Measurements from ENCODE around the gene HSDL2.
"Not testable (repeated sequence)": the region's sequence is repeated elsewhere in the genome, so short reads cannot be mapped to it uniquely, and the experiment has no call there.

HSDL2 gene

GRCh38 chr9:112366591-112366990, 13.3 kb upstream of the HSDL2 start:
- DNase-seq (ENCODE audit: low read depth in 2 of 2) = no peak

GRCh38 chr9:112367465-112367864, 12.4 kb upstream of the HSDL2 start:
- no peak for DNase-seq (ENCODE audit: low read depth in 2 of 2)

- no peak for DNase-seq (ENCODE audit: low read depth in 2 of 2)
Measured at GRCh38 chr9:112369817-112370216, 10.1 kb upstream of the HSDL2 start.

- no peak for DNase-seq (ENCODE audit: low read depth in 2 of 2)
Measured at GRCh38 chr9:112371060-112371459, 8.8 kb upstream of the HSDL2 start.

GRCh38 chr9:112373666-112374065, 6.2 kb upstream of the HSDL2 start:
- not testable (repeated sequence) for DNase-seq (ENCODE audit: low read depth in 2 of 2)

- DNase-seq (ENCODE audit: low read depth in 2 of 2) = not testable (repeated sequence)
Measured at GRCh38 chr9:112374232-112374631, 5.7 kb upstream of the HSDL2 start.

- DNase-seq (ENCODE audit: low read depth in 2 of 2) = no peak
Measured at GRCh38 chr9:112375361-112375760, 4.5 kb upstream of the HSDL2 start.

- no peak for DNase-seq (ENCODE audit: low read depth in 2 of 2)
Measured at GRCh38 chr9:112377087-112377486, 2.8 kb upstream of the HSDL2 start.

- no peak for DNase-seq (ENCODE audit: low read depth in 2 of 2)
Measured at GRCh38 chr9:112377684-112378327, 2.1 kb upstream of the HSDL2 start.

- DNase-seq (ENCODE audit: low read depth in 2 of 2) = no peak
Measured at GRCh38 chr9:112378328-112379176, 1.4 kb upstream of the HSDL2 start.

GRCh38 chr9:112379177-112380101, 469 bp upstream of the HSDL2 start:
- DNase-seq (ENCODE audit: low read depth in 2 of 2) = peak; percentile 95 to 96

GRCh38 chr9:112380825-112381221, 915 bp downstream of the HSDL2 start:
- no peak for DNase-seq (ENCODE audit: low read depth in 2 of 2)

- no peak for DNase-seq (ENCODE audit: low read depth in 2 of 2)
Measured at GRCh38 chr9:112382066-112382465, 2.2 kb downstream of the HSDL2 start.

- DNase-seq (ENCODE audit: low read depth in 2 of 2) = no peak
Measured at GRCh38 chr9:112382501-112383364, 2.8 kb downstream of the HSDL2 start.

GRCh38 chr9:112384219-112384618, 4.3 kb downstream of the HSDL2 start:
- DNase-seq (ENCODE audit: low read depth in 2 of 2) = no peak

- DNase-seq (ENCODE audit: low read depth in 2 of 2) = no peak
Measured at GRCh38 chr9:112384690-112385089, 4.8 kb downstream of the HSDL2 start.

- no peak for DNase-seq (ENCODE audit: low read depth in 2 of 2)
Measured at GRCh38 chr9:112387115-112387514, 7.2 kb downstream of the HSDL2 start.

GRCh38 chr9:112389897-112390296, 10.0 kb downstream of the HSDL2 start:
- DNase-seq (ENCODE audit: low read depth in 2 of 2) = not testable (repeated sequence)

GRCh38 chr9:112391936-112392560, 12.1 kb downstream of the HSDL2 start:
- DNase-seq (ENCODE audit: low read depth in 2 of 2) = not testable (repeated sequence)

- DNase-seq (ENCODE audit: low read depth in 2 of 2) = not testable (repeated sequence)
Measured at GRCh38 chr9:112393146-112393545, 13.2 kb downstream of the HSDL2 start.

GRCh38 chr9:112396416-112396815, 16.5 kb downstream of the HSDL2 start:
- DNase-seq (ENCODE audit: low read depth in 2 of 2) = no peak
